GM23248 (cell line): ENCODE data around the gene RPL41. TPM values are rescaled to one million over a fixed set of nuclear protein-coding genes. Genes with fewer than 3 reads are reported as not detected.

Experiments
- DNase-seq: peaks from one replicate; pipeline ENCODE4 v3.0.0-alpha.2; 2015
- H2AFZ ChIP-seq: fragments of 200-600 bp; sonication (generic); 2 replicates; pipeline ENCODE4 v1.6.1; 2016; ENCODE audit warnings: antibody characterized with exemption
- H3F3A ChIP-seq: fragments of 200-600 bp; sonication (generic); 2 replicates; pipeline ENCODE4 v1.6.1; 2016; ENCODE audit warnings: mild to moderate bottlenecking, antibody characterized with exemption, mixed run types; ENCODE audit not compliant: insufficient read depth
- H3K27ac ChIP-seq: fragments of 200-600 bp; sonication (generic); 2 replicates; pipeline ENCODE4 v1.5.1; 2016; ENCODE audit warnings: mild to moderate bottlenecking
- H3K27me3 ChIP-seq: fragments of 200-600 bp; sonication (generic); replicated peaks from 2 replicates; pipeline ENCODE4 v1.6.1; 2016; ENCODE audit warnings: mild to moderate bottlenecking; ENCODE audit not compliant: insufficient read depth
- H3K36me3 ChIP-seq: fragments of 200-600 bp; sonication (generic); 2 replicates; pipeline ENCODE4 v1.6.1; 2016; ENCODE audit warnings: low read depth, mild to moderate bottlenecking
- H3K4me1 ChIP-seq: fragments of 200-600 bp; sonication (generic); 2 replicates; pipeline ENCODE4 v1.6.1; 2016; ENCODE audit warnings: mild to moderate bottlenecking; ENCODE audit not compliant: insufficient read depth
- H3K4me2 ChIP-seq: fragments of 200-600 bp; sonication (generic); one replicate; pipeline ENCODE4 v1.6.1; 2016; ENCODE audit warnings: mild to moderate bottlenecking; ENCODE audit not compliant: unreplicated experiment
- H3K4me3 ChIP-seq: fragments of 200-600 bp; sonication (generic); 2 replicates; pipeline ENCODE4 v1.5.1; 2016; ENCODE audit warnings: mild to moderate bottlenecking
- H3K79me2 ChIP-seq: fragments of 200-600 bp; sonication (generic); 2 replicates; pipeline ENCODE4 v1.6.1; 2016; ENCODE audit warnings: mild to moderate bottlenecking; ENCODE audit not compliant: insufficient read depth
- H3K9ac ChIP-seq: fragments of 200-600 bp; sonication (generic); 2 replicates; pipeline ENCODE4 v1.6.1; 2016; ENCODE audit warnings: mild to moderate bottlenecking
- H3K9me2 ChIP-seq: fragments of 200-600 bp; sonication (generic); 2 replicates; pipeline ENCODE4 v1.6.1; 2016; ENCODE audit warnings: mixed run types, mild to moderate bottlenecking, moderate library complexity; ENCODE audit not compliant: insufficient read depth
- H3K9me3 ChIP-seq: fragments of 200-600 bp; sonication (generic); one replicate; pipeline ENCODE4 v1.6.1; 2017; ENCODE audit warnings: low read depth
- H4K20me1 ChIP-seq: fragments of 200-600 bp; sonication (generic); 2 replicates; pipeline ENCODE4 v1.6.0; 2016; ENCODE audit not compliant: insufficient read depth
- EZH2 ChIP-seq: fragments of 200-600 bp; sonication (generic); IDR thresholded peaks from 2 replicates; pipeline ENCODE4 v1.6.1; 2018; ENCODE audit warnings: antibody characterized with exemption, mild to moderate bottlenecking; ENCODE audit not compliant: insufficient read depth, poor library complexity, severe bottlenecking
- EZH2phosphoT487 ChIP-seq: fragments of 200-600 bp; sonication (generic); IDR thresholded peaks from 2 replicates; pipeline ENCODE4 v1.6.1; 2018; ENCODE audit warnings: antibody characterized with exemption, moderate library complexity, mild to moderate bottlenecking, low read depth; ENCODE audit not compliant: insufficient read depth
- WGBS, 2 experiments: methylation state at CpG; one replicate each; pipeline ENCODE4 v1.1.6; 2015 to 2017; ENCODE audit warnings: low lambda C conversion rate in 2 of 2, low coverage in 1 of 2; ENCODE audit errors: missing lambda C conversion rate in 2 of 2; 5-methylcytosine and 5-hydroxymethylcytosine counted together
- in situ Hi-C: fragments of 300-500 bp; cut with MboI; formaldehyde crosslinking; loops from 2 replicates; pipeline ENCODE4 v1.15.0; 2020
- polyA plus RNA-seq: library from polyadenylated mRNA; unstranded; fragments of >200 nt; fragmentation: Nextera tagmentation; extraction: Ambion mirVana; gene quantifications from 2 replicates; pipeline ENCODE4 v1.2.1, GENCODE V29; 2016
- total RNA-seq: library from RNA; depleted of rRNA; stranded (reverse); fragments of >200 nt; shearing (Covaris generic); gene quantifications from 2 replicates; pipeline ENCODE4 v1.2.3, GENCODE V29; 2014

RPL41 gene
- total and polyA plus RNA-seq, 2 experiments from 2014 or later = 1,892 to 2,545 TPM

DNA sequence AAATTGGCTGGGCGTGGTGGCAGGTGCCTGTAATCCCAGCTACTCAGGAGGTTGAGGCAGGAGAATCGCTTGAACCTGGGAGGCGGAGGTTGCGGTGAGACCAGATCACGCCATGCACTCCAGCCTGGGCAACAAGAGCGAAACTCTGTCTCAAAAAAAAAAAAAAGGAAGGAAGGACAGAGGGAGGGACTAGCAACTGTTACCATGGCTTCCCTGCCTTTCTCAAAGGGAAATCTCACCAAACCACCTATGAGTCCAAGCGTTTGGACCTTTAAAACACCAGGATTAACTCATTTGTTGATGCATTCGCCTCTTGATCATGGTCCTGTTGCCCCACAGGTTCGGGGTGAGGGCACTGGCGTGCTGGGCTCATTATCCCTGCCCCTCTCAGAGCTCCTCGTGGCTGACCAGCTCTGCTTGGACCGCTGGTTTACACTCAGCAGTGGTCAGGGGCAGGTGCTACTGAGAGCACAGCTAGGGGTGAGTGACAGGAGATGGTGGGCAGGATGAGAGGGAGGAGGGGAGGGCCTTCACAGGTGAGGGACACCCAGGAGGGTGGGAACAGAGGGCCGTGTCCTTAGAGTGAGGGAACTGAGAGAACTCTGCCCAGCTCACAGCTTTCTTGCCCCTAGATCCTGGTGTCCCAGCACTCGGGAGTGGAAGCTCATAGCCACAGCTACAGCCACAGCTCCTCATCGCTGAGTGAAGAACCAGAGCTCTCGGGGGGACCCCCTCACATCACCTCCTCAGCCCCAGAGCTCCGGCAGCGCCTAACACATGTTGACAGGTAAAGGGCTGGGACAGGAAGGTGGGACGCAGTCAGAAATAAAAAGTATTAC lies 25.7 kb downstream of the RPL41 start:
- no peak for DNase-seq
- no peaks in the 10 kb centered on the region for H3K4me1 ChIP-seq
- no peak overlapping the region for H3K4me3 ChIP-seq
- no peaks in the 10 kb centered on the region for H4K20me1 ChIP-seq
- no peak for TF ChIP-seq EZH2
- no peak for TF ChIP-seq EZH2phosphoT487
- H3K27ac ChIP-seq = no peak overlapping the region
- H3K9me2 ChIP-seq = no peaks in the 10 kb centered on the region
- no peaks in the 10 kb centered on the region for H3K27me3 ChIP-seq
- H2AFZ ChIP-seq = no peak overlapping the region
- peaks cover 50% of the 10 kb centered on the region; the same call in 1 of the 2 replicates for H3K36me3 ChIP-seq
- 86 to 91% methylated on average over 19 of the region's 19 CpGs for WGBS, 2 experiments
- H3F3A ChIP-seq = peaks cover 28% of the 10 kb centered on the region; the same call in 1 of the 2 replicates
- no peak overlapping the region for H3K9ac ChIP-seq
- no peaks in the 10 kb centered on the region for H3K9me3 ChIP-seq
- no peak overlapping the region for H3K4me2 ChIP-seq
- in situ Hi-C loops = no loop called here
- no peaks in the 10 kb centered on the region for H3K79me2 ChIP-seq

DNA sequence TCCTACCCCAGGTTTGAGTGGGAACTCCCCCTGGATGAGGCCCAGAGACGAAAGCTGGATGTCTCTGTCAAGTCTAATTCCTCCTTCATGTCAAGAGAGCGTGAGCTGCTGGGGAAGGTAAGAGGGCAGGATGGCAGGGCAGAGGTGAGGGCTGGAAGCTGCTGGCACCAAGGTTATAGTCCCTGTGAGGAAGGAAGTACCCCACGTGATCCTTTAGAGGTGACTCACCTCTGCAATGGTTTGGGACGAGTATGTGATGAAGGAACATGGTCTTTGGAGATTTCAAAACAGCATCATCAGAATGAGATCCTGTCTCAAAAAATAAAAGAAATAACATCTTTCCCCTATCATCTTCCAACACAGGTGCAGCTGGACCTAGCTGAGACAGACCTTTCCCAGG lies 26.8 kb downstream of the RPL41 start:
- no peak for DNase-seq
- peaks cover 28% of the 10 kb centered on the region; the same call in 1 of the 2 replicates for H3F3A ChIP-seq
- no peaks in the 10 kb centered on the region for H3K79me2 ChIP-seq
- no peak overlapping the region for H3K9ac ChIP-seq
- H3K9me3 ChIP-seq = no peaks in the 10 kb centered on the region
- H3K4me1 ChIP-seq = no peaks in the 10 kb centered on the region
- H3K27me3 ChIP-seq = no peaks in the 10 kb centered on the region
- H3K4me2 ChIP-seq = no peak overlapping the region
- TF ChIP-seq EZH2 = no peak
- no peak for TF ChIP-seq EZH2phosphoT487
- peaks cover 43% of the 10 kb centered on the region; the same call in 1 of the 2 replicates for H3K36me3 ChIP-seq
- H4K20me1 ChIP-seq = no peaks in the 10 kb centered on the region
- no peak overlapping the region for H3K4me3 ChIP-seq
- in situ Hi-C loops = no loop called here
- no peak overlapping the region for H3K27ac ChIP-seq
- H3K9me2 ChIP-seq = no peaks in the 10 kb centered on the region
- 68 to 74% methylated on average over 4 of the region's 4 CpGs for WGBS, 2 experiments
- H2AFZ ChIP-seq = no peak overlapping the region

DNA sequence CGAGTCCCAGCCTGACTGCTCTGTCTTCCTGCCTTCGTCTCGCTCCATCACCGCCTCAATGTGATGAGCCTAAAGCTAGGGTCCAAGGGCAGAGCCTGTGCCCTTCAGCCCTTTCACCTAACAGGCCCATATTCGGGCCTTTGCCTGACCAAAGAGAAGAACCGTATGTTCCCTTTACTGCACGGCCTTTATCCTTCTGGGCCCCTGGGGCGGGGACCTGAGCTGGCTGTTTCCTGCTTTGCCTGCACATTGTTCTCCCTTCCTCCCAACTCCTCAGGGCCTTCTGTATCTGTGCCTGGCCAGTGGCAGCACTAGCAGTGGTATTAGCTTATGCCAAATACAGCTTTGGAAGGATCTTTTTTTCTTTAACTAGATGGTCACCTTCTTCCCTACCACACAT lies 27.4 kb downstream of the RPL41 start:
- 89% methylated on average over 8 of the region's 8 CpGs for WGBS, 2 experiments
- Histone ChIP-seq H3K4me2 (no peak overlapping the region), H2AFZ (no peak overlapping the region), H3K9ac (no peak overlapping the region), H3K9me3 (no peaks in the 10 kb centered on the region), H3F3A (peaks cover 28% of the 10 kb centered on the region; the same call in 1 of the 2 replicates), H3K27ac (no peak overlapping the region), H3K4me1 (no peaks in the 10 kb centered on the region), H3K4me3 (no peak overlapping the region), H4K20me1 (no peaks in the 10 kb centered on the region), H3K9me2 (no peaks in the 10 kb centered on the region), H3K27me3 (no peaks in the 10 kb centered on the region), H3K79me2 (no peaks in the 10 kb centered on the region), H3K36me3 (peaks cover 39% of the 10 kb centered on the region; the same call in 1 of the 2 replicates)
- in situ Hi-C loops = no loop called here
- DNase-seq = no peak
- TF ChIP-seq EZH2 (no peak), EZH2phosphoT487 (no peak)

DNA sequence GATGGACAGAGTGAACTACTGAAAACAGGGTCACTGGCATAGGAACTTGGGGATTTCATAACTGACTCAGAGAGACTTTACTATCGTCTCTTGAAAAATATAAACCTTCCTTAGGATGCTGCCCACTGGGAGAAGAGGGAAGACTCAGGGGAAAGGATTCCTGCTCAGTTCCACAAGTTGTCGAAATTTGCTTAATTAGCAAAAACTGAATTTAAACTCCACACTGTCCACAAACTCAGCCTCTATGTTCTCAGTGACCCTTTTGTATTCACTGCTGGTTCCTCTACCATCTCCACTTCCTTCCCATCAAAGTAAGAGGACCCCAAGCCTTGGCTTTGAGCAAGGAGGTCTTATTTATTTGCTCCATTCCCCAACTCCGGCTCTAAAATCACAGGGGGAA lies 28.8 kb downstream of the RPL41 start:
- H3K9me2 ChIP-seq = no peaks in the 10 kb centered on the region
- WGBS, 2 experiments = 86 to 87% methylated on average over 3 of the region's 3 CpGs
- no peak for TF ChIP-seq EZH2
- TF ChIP-seq EZH2phosphoT487 = no peak
- no peaks in the 10 kb centered on the region for H3K27me3 ChIP-seq
- no peaks in the 10 kb centered on the region for H4K20me1 ChIP-seq
- H3K9ac ChIP-seq = no peak overlapping the region
- no peaks in the 10 kb centered on the region for H3K9me3 ChIP-seq
- no peaks in the 10 kb centered on the region for H3K79me2 ChIP-seq
- no peaks in the 10 kb centered on the region for H3K4me1 ChIP-seq
- peaks cover 27% of the 10 kb centered on the region; the same call in 1 of the 2 replicates for H3K36me3 ChIP-seq
- no peak overlapping the region for H3K4me3 ChIP-seq
- no peak overlapping the region for H3K4me2 ChIP-seq
- in situ Hi-C loops = no loop called here
- H3K27ac ChIP-seq = no peak overlapping the region
- no peak for DNase-seq
- peaks cover 28% of the 10 kb centered on the region; the same call in 1 of the 2 replicates for H3F3A ChIP-seq
- H2AFZ ChIP-seq = no peak overlapping the region
